Gastroesophageal sphincter (tissue), 4 donors: ENCODE data around the gene CEMIP. TPM values are rescaled to one million over a fixed set of nuclear protein-coding genes. Genes with fewer than 3 reads are reported as not detected.

Source experiments
- ATAC-seq: fragments of 150-250 bp; one replicate; pipeline ENCODE4 v1.9.1; 2016; ENCODE audit warnings: mild to moderate bottlenecking, moderate library complexity
- H3K27ac ChIP-seq, 4 donors: fragments of 200-600 bp; sonication (generic) in 3 of 4; 1 replicate in 3 of 4; 2 replicates in 1 of 4; pipeline ENCODE4 v1.5.1; 2016 to 2019
- H3K27me3 ChIP-seq: fragments of 200-600 bp; sonication (generic); one replicate; pipeline ENCODE4 v1.5.1; 2019
- H3K36me3 ChIP-seq, 2 donors: fragments of 200-600 bp; sonication (generic); one replicate each; pipeline ENCODE4 v1.5.1; 2019; ENCODE audit warnings: control low read depth in 1 of 2
- H3K4me1 ChIP-seq, 3 donors: fragments of 200-600 bp; sonication (generic); 1 replicate in 2 of 3; 2 replicates in 1 of 3; pipeline ENCODE4 v1.5.1; 2016 to 2019; ENCODE audit warnings: control low read depth in 2 of 3
- H3K4me3 ChIP-seq, 2 donors: fragments of 200-600 bp; sonication (generic); one replicate each; pipeline ENCODE4 v1.5.1; 2019; ENCODE audit warnings: mild to moderate bottlenecking in 1 of 2, moderate library complexity in 1 of 2
- H3K9me3 ChIP-seq, 3 donors: fragments of 200-600 bp; sonication (generic); one replicate each; pipeline ENCODE4 v1.5.1; 2017 to 2019; ENCODE audit warnings: control low read depth in 2 of 3
- EP300 ChIP-seq: sonication (generic); formaldehyde crosslinking; IDR thresholded peaks from one replicate; pipeline ENCODE4 v1.6.1; 2017; ENCODE audit warnings: antibody characterized with exemption, mild to moderate bottlenecking
- POLR2A ChIP-seq, 2 donors: fragments of 450-650 bp; IDR thresholded peaks; one replicate each; pipeline ENCODE4 v1.6.1; 2017; ENCODE audit warnings: antibody characterized with exemption in 2 of 2, mild to moderate bottlenecking in 2 of 2, moderate library complexity in 1 of 2
- POLR2AphosphoS5 ChIP-seq: sonication (generic); formaldehyde crosslinking; IDR thresholded peaks from one replicate; pipeline ENCODE4 v1.6.1; 2017; ENCODE audit warnings: antibody characterized with exemption
- WGBS, 2 donors: methylation state at CpG; one replicate each; pipeline ENCODE4 v1.1.5; 2018; ENCODE audit warnings: low coverage in 1 of 2; 5-methylcytosine and 5-hydroxymethylcytosine counted together
- total RNA-seq, 4 donors: library from RNA; depleted of rRNA; stranded (reverse); fragments of >200 nt; gene quantifications; one replicate each; pipeline ENCODE4 v1.1.0, GENCODE V29; 2016
- TF ChIP-seq, protein P1 (sequence below), 4 experiments: fragments of 200-600 bp in 2 of 4; fragments of 450-650 bp in 2 of 4; sonication (generic) in 1 of 4; IDR thresholded peaks; one replicate each; pipeline ENCODE4 v1.5.1; 2017 to 2019; ENCODE audit warnings: antibody characterized with exemption in 4 of 4, mild to moderate bottlenecking in 2 of 4, moderate library complexity in 2 of 4

Gene CEMIP
- total RNA-seq, 4 donors from 2014 or later, result 0.35 to 0.54 TPM; not detected in 2

DNA sequence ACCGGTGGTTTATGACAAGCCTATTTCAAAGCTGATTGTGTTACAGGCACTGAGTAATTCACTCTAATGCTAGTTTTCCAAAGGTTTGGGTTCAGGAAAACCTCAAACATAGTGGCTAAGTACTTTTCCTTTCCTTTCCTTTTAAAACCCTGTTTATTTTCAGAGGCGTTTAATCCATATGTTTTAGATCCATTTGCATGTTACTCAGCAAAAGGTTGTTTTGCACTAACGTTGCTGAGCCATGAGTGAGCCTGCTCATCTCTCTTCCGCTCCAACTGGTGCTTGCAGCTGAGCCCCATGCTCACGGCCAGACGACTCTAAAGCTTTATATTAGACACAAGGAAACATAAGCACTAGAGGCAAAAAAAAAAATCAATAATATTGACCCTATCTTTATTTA, 9.4 kb downstream of the CEMIP start:
- Histone ChIP-seq H3K27ac (no peak overlapping the region), H3K27me3 (peaks cover 13% of the 10 kb centered on the region), H3K9me3 (no peaks in the 10 kb centered on the region), H3K36me3 (no peaks in the 10 kb centered on the region), H3K4me3 (no peak overlapping the region), H3K4me1 (no peaks in the 10 kb centered on the region)
- ATAC-seq, result no peak
- TF ChIP-seq, protein P1, sequence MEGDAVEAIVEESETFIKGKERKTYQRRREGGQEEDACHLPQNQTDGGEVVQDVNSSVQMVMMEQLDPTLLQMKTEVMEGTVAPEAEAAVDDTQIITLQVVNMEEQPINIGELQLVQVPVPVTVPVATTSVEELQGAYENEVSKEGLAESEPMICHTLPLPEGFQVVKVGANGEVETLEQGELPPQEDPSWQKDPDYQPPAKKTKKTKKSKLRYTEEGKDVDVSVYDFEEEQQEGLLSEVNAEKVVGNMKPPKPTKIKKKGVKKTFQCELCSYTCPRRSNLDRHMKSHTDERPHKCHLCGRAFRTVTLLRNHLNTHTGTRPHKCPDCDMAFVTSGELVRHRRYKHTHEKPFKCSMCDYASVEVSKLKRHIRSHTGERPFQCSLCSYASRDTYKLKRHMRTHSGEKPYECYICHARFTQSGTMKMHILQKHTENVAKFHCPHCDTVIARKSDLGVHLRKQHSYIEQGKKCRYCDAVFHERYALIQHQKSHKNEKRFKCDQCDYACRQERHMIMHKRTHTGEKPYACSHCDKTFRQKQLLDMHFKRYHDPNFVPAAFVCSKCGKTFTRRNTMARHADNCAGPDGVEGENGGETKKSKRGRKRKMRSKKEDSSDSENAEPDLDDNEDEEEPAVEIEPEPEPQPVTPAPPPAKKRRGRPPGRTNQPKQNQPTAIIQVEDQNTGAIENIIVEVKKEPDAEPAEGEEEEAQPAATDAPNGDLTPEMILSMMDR (IDR thresholded peaks at IDR 0.05), result no peak
- TF ChIP-seq EP300 (no peak), POLR2AphosphoS5 (no peak), POLR2A (IDR thresholded peaks at IDR 0.05) (no peak)
- 68 to 76% methylated on average over 6 of the region's 6 CpGs for WGBS, 2 donors

DNA sequence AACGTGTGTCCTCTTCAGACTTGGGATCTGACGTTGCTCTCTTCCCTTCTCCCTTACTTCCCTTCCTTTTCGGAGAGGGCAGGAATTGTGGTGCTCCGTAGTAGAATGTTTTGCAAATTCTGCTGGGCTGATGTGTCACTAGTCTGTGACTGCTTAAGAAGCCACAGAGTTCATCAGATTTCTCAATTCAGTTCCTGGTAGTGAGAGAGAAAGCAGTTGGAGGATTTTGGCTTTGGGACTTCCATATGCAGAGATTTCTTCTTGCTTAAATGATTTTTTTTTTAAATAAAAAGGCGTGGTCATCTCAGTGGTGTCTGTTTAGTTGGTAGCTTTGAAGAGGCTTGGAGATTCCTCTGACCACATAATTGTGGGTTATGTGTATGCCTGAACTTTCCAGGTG, 10.1 kb downstream of the CEMIP start:
- no peak for TF ChIP-seq EP300
- H3K4me3 ChIP-seq, result no peak overlapping the region
- WGBS, 2 donors, result 53 to 88% methylated on average over 1 to 5 of the region's 5 CpGs
- H3K9me3 ChIP-seq, result no peaks in the 10 kb centered on the region
- peaks cover 13% of the 10 kb centered on the region for H3K27me3 ChIP-seq
- no peak for ATAC-seq
- H3K4me1 ChIP-seq, result no peaks in the 10 kb centered on the region
- no peaks in the 10 kb centered on the region for H3K36me3 ChIP-seq
- no peak overlapping the region for H3K27ac ChIP-seq

DNA sequence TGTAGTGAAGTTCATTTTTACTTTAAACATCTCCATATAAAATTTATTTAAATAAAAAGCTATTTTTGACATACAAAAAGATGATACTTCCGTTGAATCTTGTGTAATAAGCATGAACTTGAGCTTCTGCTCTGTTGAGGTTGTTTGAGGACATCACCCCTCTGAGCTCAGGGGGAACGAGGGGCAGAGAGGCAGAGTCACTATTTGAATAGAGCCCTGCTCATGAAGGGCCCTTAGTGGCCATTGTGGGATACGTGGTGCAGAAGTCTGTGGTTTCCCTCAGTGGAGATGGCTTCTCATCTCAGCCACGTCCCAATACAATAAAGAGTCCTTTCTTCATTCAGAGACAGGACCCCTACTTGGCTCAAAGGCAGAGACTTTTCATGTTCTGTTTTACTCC, 10.6 kb downstream of the CEMIP start:
- no peaks in the 10 kb centered on the region for H3K4me1 ChIP-seq
- H3K4me3 ChIP-seq, result no peak overlapping the region
- no peaks in the 10 kb centered on the region for H3K36me3 ChIP-seq
- no peak for ATAC-seq
- peaks cover 13% of the 10 kb centered on the region for H3K27me3 ChIP-seq
- H3K27ac ChIP-seq, result no peak overlapping the region
- H3K9me3 ChIP-seq, result no peaks in the 10 kb centered on the region
- 67 to 73% methylated on average over 2 to 4 of the region's 4 CpGs for WGBS, 2 donors
- TF ChIP-seq POLR2A (IDR thresholded peaks at IDR 0.05), result no peak

DNA sequence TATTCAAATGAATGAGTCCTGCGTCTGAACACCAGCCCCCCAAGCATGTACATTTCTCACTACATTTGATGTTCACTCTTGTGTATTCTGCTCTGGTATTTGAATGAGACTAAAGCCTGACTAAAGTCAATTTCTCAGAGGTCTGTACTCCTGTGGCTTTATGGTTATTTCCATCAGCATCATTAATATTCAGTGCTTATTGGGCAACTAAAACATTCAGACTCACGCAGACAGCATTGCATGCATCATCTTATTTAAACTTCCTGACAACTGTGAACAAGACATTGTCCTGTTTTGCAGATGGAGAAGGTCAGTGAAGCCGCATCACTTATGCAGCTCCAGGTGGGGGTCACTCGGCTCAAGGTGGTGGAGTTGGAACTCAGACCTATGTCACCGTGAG, 11.1 kb downstream of the CEMIP start:
- H3K4me1 ChIP-seq, result no peaks in the 10 kb centered on the region
- no peaks in the 10 kb centered on the region for H3K36me3 ChIP-seq
- H3K27me3 ChIP-seq, result peaks cover 11% of the 10 kb centered on the region
- H3K27ac ChIP-seq, result no peak overlapping the region
- ATAC-seq, result no peak
- WGBS, 2 donors, result 83 to 91% methylated on average over 4 to 5 of the region's 5 CpGs
- no peak overlapping the region for H3K4me3 ChIP-seq
- TF ChIP-seq POLR2AphosphoS5, result no peak
- no peak for TF ChIP-seq POLR2A (IDR thresholded peaks at IDR 0.05)
- no peak for TF ChIP-seq EP300
- TF ChIP-seq, protein P1 (IDR thresholded peaks at IDR 0.05), result no peak
- no peaks in the 10 kb centered on the region for H3K9me3 ChIP-seq

DNA sequence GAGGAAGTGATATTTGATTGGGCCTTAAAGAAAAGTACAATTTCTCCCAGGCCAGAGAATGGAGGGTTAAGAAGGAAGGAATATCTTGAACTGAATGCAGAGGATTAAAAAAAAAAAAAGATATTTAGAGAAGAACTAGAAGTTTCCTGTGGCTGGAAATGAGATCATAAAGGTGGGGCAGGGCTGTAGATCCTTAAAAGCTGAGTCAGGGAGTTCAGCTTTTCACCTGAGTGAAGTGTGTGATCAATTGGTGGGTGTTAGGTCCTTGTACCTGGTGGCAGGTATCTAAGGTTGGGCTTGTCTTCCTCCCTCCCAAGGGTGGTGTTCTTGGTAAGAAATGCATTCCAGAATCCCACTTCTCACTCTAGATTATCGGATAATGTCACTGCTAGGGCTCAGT, 11.8 kb downstream of the CEMIP start:
- ATAC-seq, result no peak
- H3K27me3 ChIP-seq, result peaks cover 9% of the 10 kb centered on the region
- H3K36me3 ChIP-seq, result no peaks in the 10 kb centered on the region
- 80% methylated on average over 1 of the region's 1 CpG; no CpG with 5 or more reads in 1 of the 2 donors for WGBS, 2 donors
- no peaks in the 10 kb centered on the region for H3K4me1 ChIP-seq
- no peaks in the 10 kb centered on the region for H3K9me3 ChIP-seq
- H3K4me3 ChIP-seq, result no peak overlapping the region
- no peak for TF ChIP-seq EP300
- TF ChIP-seq, protein P1 (IDR thresholded peaks at IDR 0.05), result no peak
- no peak for TF ChIP-seq POLR2A (IDR thresholded peaks at IDR 0.05)
- TF ChIP-seq POLR2AphosphoS5, result no peak
- no peak overlapping the region for H3K27ac ChIP-seq

DNA sequence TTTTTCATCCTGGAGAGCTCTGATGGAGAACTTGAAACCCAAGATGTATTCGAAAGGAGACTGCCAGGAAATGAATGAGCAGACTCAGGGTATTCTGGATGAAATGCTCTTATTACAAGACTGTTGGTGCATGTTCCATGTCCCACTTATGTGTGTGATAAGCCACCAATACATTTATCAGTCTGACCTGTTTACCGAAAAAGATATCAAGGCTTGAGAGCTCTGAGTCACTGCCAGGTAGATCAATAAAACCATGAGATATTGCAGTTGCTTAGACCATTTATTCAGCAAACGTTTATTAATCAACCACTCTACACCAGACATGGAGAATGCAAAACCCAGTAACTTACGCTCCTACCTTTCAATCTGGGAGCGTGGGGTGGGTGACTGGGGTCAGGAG, 17.2 kb downstream of the CEMIP start:
- no peaks in the 10 kb centered on the region for H3K36me3 ChIP-seq
- no peaks in the 10 kb centered on the region for H3K4me1 ChIP-seq
- no peak overlapping the region for H3K27ac ChIP-seq
- H3K9me3 ChIP-seq, result no peaks in the 10 kb centered on the region
- TF ChIP-seq POLR2AphosphoS5, result no peak
- TF ChIP-seq POLR2A (IDR thresholded peaks at IDR 0.05), result no peak
- TF ChIP-seq EP300, result no peak
- TF ChIP-seq, protein P1 (IDR thresholded peaks at IDR 0.05), result no peak
- ATAC-seq, result no peak
- no peaks in the 10 kb centered on the region for H3K27me3 ChIP-seq
- WGBS, 2 donors, result 68 to 89% methylated on average over 3 to 5 of the region's 5 CpGs
- no peak overlapping the region for H3K4me3 ChIP-seq
